ENCODE results near the gene GDA.

- TF ChIP-seq CTCF (IDR thresholded peaks at IDR 0.05) (no peak), POLR2AphosphoS5 (IDR thresholded peaks at IDR 0.05) (no peak)
Measured at GRCh38 chr9:72168075-72168474, 18.8 kb downstream of the GDA start.
